IPS-18a (cell line): ENCODE results near the gene ASIC5.
"Not testable (repeated sequence)": the region's sequence is repeated elsewhere in the genome, so short reads cannot be mapped to it uniquely, and the experiment has no call there.

Experiments used
- H3K27ac ChIP-seq: one replicate; pipeline ENCODE4 v1.5.1; 2013; ENCODE audit warnings: low read length
- H3K27me3 ChIP-seq: one replicate; pipeline ENCODE4 v1.6.1; 2013; ENCODE audit warnings: mild to moderate bottlenecking, low read length; ENCODE audit not compliant: control insufficient read depth, insufficient read depth
- H3K36me3 ChIP-seq: one replicate; pipeline ENCODE4 v1.6.1; 2013; ENCODE audit warnings: low read depth, low read length; ENCODE audit not compliant: control insufficient read depth
- H3K4me1 ChIP-seq: one replicate; pipeline ENCODE4 v1.6.1; 2013; ENCODE audit warnings: low read depth, low read length; ENCODE audit not compliant: control insufficient read depth
- H3K4me3 ChIP-seq: one replicate; pipeline ENCODE4 v1.5.1; 2013; ENCODE audit warnings: low read length
- H3K9ac ChIP-seq: one replicate; pipeline ENCODE4 v1.6.1; 2013; ENCODE audit warnings: mild to moderate bottlenecking, low read length, moderate library complexity
- H3K9me3 ChIP-seq: one replicate; pipeline ENCODE4 v1.6.1; 2013; ENCODE audit warnings: low read depth, low read length; ENCODE audit not compliant: control insufficient read depth

Gene ASIC5

GRCh38 chr4:155899891-155900290 is 33.8 kb upstream of the ASIC5 start:
- Histone ChIP-seq H3K36me3 (no peaks in the 10 kb centered on the region), H3K27me3 (no peaks in the 10 kb centered on the region), H3K4me3 (no peak overlapping the region), H3K9me3 (no peaks in the 10 kb centered on the region), H3K27ac (no peak overlapping the region), H3K4me1 (peaks cover 4% of the 10 kb centered on the region), H3K9ac (no peak overlapping the region)

DNA sequence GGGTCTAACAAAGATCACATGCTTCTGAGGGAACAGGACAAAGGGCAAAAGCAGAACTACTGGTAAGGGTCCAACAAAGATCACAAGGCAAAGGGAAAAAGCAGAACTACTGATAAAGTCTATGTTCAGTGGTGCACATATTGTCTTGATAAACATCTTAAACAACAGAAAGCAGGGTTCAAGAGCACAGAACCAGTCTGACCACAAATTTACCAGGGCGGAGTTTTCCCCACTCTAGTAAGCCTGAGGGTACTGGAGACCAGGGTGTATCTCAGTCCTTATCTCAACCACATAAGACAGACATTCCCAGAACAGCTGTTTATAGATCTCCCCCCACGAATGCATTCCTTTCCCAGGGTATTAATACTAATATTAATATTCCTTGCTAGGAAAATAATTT is 32.3 kb upstream of the ASIC5 start:
- not testable (repeated sequence) for H3K9me3 ChIP-seq, H3K36me3 ChIP-seq, H3K4me1 ChIP-seq, H3K9ac ChIP-seq, H3K4me3 ChIP-seq, H3K27me3 ChIP-seq, H3K27ac ChIP-seq

GRCh38 chr4:155891058-155891457 is 25.0 kb upstream of the ASIC5 start:
- no peak overlapping the region for H3K9ac ChIP-seq
- H3K36me3 ChIP-seq: no peaks in the 10 kb centered on the region
- no peak overlapping the region for H3K4me3 ChIP-seq
- no peak overlapping the region for H3K27ac ChIP-seq
- H3K9me3 ChIP-seq: no peaks in the 10 kb centered on the region
- H3K4me1 ChIP-seq: no peaks in the 10 kb centered on the region
- H3K27me3 ChIP-seq: no peaks in the 10 kb centered on the region

DNA sequence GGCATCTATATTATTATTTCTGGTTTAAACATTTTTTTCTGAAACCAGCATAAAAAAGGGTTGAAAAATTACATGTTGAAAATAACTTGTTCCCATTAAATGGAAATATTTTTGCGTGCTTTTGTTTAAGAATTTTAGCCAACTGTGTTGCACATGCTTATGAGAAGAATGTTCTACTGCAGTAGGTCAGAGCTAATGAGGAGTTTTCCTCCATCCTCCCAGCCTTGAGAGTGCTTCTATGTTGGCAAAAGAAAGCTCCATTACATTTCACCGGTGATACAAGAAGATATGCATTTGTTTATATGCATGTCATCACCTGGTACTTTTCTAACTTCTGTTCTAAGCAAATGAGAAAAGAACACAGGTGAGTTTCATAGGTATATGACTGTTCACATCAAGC is 23.9 kb upstream of the ASIC5 start:
- no peaks in the 10 kb centered on the region for H3K4me1 ChIP-seq
- H3K27ac ChIP-seq: no peak overlapping the region
- H3K27me3 ChIP-seq: no peaks in the 10 kb centered on the region
- no peak overlapping the region for H3K4me3 ChIP-seq
- no peaks in the 10 kb centered on the region for H3K36me3 ChIP-seq
- H3K9ac ChIP-seq: no peak overlapping the region
- no peaks in the 10 kb centered on the region for H3K9me3 ChIP-seq

- H3K9me3 ChIP-seq: no peaks in the 10 kb centered on the region
- no peak overlapping the region for H3K9ac ChIP-seq
- no peak overlapping the region for H3K4me3 ChIP-seq
- no peak overlapping the region for H3K27ac ChIP-seq
- no peaks in the 10 kb centered on the region for H3K4me1 ChIP-seq
- no peaks in the 10 kb centered on the region for H3K36me3 ChIP-seq
- no peaks in the 10 kb centered on the region for H3K27me3 ChIP-seq
Measured at GRCh38 chr4:155889031-155889793, 23.1 kb upstream of the ASIC5 start.

- H3K27ac ChIP-seq: no peak overlapping the region
- H3K4me3 ChIP-seq: no peak overlapping the region
- no peaks in the 10 kb centered on the region for H3K27me3 ChIP-seq
- no peaks in the 10 kb centered on the region for H3K9me3 ChIP-seq
- no peaks in the 10 kb centered on the region for H3K4me1 ChIP-seq
- H3K36me3 ChIP-seq: no peaks in the 10 kb centered on the region
- no peak overlapping the region for H3K9ac ChIP-seq
Measured at GRCh38 chr4:155887847-155888570, 21.9 kb upstream of the ASIC5 start.

DNA sequence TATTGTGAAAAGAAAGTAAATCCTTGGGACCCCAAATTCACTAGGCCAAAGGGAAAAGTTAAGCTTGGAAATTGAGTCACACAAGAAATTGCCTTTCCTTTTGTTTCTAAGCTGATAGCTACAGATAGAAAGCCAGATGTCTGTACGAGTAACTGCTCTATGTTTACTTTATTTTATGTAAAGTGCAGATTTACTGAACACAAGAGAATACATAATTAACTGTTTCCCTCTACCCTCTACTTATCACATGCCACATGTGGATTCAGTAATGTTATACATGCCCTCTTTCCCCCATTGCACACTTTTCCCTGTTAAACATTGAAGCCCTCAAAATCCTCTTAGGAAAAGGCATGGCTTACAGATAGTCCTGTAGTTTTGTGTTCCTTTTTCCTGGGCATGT is 21.0 kb upstream of the ASIC5 start:
- no peak overlapping the region for H3K9ac ChIP-seq
- no peak overlapping the region for H3K27ac ChIP-seq
- no peaks in the 10 kb centered on the region for H3K27me3 ChIP-seq
- H3K36me3 ChIP-seq: no peaks in the 10 kb centered on the region
- no peaks in the 10 kb centered on the region for H3K4me1 ChIP-seq
- H3K9me3 ChIP-seq: no peaks in the 10 kb centered on the region
- no peak overlapping the region for H3K4me3 ChIP-seq

DNA sequence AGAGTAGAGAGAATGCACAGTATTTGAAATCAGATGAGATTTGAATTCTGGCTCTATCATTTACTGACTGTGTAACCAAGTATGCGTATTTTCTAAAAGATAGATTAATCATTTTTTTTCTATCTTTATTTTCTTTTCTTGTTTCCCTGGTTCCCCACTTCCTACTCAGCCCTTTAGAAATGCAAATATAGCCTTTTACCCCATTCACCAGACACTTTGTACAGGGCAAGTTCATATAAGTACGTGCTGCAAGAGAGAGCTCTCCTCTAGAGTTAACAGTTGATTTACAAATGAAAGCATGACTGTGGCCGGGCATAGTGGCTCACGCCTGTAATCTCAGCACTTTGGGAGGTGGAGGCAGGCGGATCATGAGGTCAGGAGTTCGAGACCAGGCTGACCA is 19.6 kb upstream of the ASIC5 start:
- H3K9me3 ChIP-seq: no peaks in the 10 kb centered on the region
- no peak overlapping the region for H3K27ac ChIP-seq
- no peak overlapping the region for H3K4me3 ChIP-seq
- no peaks in the 10 kb centered on the region for H3K4me1 ChIP-seq
- H3K36me3 ChIP-seq: no peaks in the 10 kb centered on the region
- no peak overlapping the region for H3K9ac ChIP-seq
- H3K27me3 ChIP-seq: no peaks in the 10 kb centered on the region

GRCh38 chr4:155883895-155884294 is 17.8 kb upstream of the ASIC5 start:
- Histone ChIP-seq H3K9ac (no peak overlapping the region), H3K4me3 (no peak overlapping the region), H3K36me3 (no peaks in the 10 kb centered on the region), H3K4me1 (no peaks in the 10 kb centered on the region), H3K27ac (no peak overlapping the region), H3K9me3 (no peaks in the 10 kb centered on the region), H3K27me3 (no peaks in the 10 kb centered on the region)

DNA sequence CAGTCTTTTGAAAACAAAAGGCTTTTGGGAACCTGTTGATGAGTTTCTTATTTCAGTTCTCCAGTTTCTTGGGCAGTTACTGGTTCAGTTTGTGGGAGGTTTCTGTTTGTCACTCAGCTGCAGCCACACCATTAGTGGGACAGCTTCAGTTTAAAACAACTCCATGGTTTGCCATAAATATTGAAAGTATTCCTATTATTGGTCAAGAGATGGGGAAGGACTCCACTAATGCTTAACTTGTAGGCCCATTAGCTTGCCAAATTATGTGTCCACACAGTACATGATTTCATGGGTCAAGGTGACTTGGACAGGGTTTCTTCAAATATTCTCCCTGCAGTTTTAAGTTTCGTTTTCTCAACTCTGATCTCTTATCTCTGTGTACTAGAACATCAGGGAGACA is 15.5 kb upstream of the ASIC5 start:
- Histone ChIP-seq H3K9me3 (no peaks in the 10 kb centered on the region), H3K9ac (no peak overlapping the region), H3K4me1 (no peaks in the 10 kb centered on the region), H3K27me3 (no peaks in the 10 kb centered on the region), H3K36me3 (no peaks in the 10 kb centered on the region), H3K27ac (no peak overlapping the region), H3K4me3 (no peak overlapping the region)

GRCh38 chr4:155879767-155880166 is 13.7 kb upstream of the ASIC5 start:
- Histone ChIP-seq H3K27me3 (no peaks in the 10 kb centered on the region), H3K27ac (no peak overlapping the region), H3K4me3 (no peak overlapping the region), H3K9me3 (peaks cover 8% of the 10 kb centered on the region), H3K36me3 (no peaks in the 10 kb centered on the region), H3K9ac (no peak overlapping the region), H3K4me1 (no peaks in the 10 kb centered on the region)

DNA sequence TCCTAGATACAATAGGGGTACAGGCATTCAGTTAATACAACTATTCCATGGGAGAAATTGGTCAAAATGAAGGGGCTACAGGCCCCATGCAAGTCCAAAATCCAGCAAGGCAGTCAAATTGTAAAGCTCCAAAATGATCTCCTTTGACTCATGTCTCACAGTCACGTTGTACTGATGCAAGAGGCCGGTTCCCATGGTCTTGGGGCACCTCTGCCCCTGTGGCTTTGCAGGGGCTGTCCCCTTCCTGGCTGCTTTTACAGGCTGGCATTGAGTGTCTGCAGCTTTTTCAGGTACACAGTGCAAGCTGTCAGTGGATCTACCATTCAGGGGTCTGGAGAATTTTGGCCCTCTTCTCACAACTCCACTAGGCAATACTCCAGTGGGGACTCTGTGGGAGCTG is 12.5 kb upstream of the ASIC5 start:
- Histone ChIP-seq H3K36me3 (no peaks in the 10 kb centered on the region), H3K4me1 (no peaks in the 10 kb centered on the region), H3K27me3 (no peaks in the 10 kb centered on the region), H3K27ac (no peak overlapping the region), H3K9me3 (peaks cover 11% of the 10 kb centered on the region), H3K9ac (no peak overlapping the region), H3K4me3 (no peak overlapping the region)
